Caco-2 (cell line): ENCODE measurements around the gene SLC38A2. TPM values are rescaled to one million over a fixed set of nuclear protein-coding genes. Genes with fewer than 3 reads are reported as not detected.

Experiments used
- BruUV-seq: library from RNA; stranded (reverse); fragments of 400-500 nt; replicated peaks from 2 replicates; lab custom pipeline; 2021; lab: Mats Ljungman, UMichigan
- CTCF ChIA-PET: fragments of 300-600 bp; sonication (Branson Sonifier 250); formaldehyde crosslinking; loops from one replicate; lab custom pipeline; 2022; ENCODE audit warnings: antibody characterized with exemption; lab: Charles Lee
- POLR2A ChIA-PET: fragments of 300-600 bp; sonication (Branson Sonifier 250); formaldehyde crosslinking; loops from one replicate; lab custom pipeline; 2022; ENCODE audit warnings: antibody characterized with exemption; lab: Charles Lee
- DNase-seq, 2 experiments: peaks; one replicate each; pipeline versions ENCODE4 v3.0.0 to v3.0.0-alpha.2; 2020 to 2022
- H3K27me3 ChIP-seq: replicated peaks from 2 replicates; pipeline ENCODE4 v1.6.0; 2011; ENCODE audit warnings: low read length; ENCODE audit not compliant: control insufficient read depth, insufficient read depth
- H3K36me3 ChIP-seq: 2 replicates; pipeline ENCODE4 v1.5.1; 2011; ENCODE audit warnings: low read length; ENCODE audit not compliant: control insufficient read depth, insufficient read depth
- H3K4me1 ChIP-seq: fragments of 250-450 bp; sonication (Bioruptor Pico); 2 replicates; pipeline ENCODE4 v1.5.1; 2020; ENCODE audit warnings: mild to moderate bottlenecking
- H3K4me3 ChIP-seq: 2 replicates; pipeline ENCODE4 v1.5.1; 2011; ENCODE audit warnings: low read depth, mild to moderate bottlenecking, control low read depth, low read length
- H3K9me3 ChIP-seq: fragments of 250-450 bp; sonication (Bioruptor Pico); 2 replicates; pipeline ENCODE4 v1.5.1; 2020; ENCODE audit warnings: mild to moderate bottlenecking, moderate library complexity
- H3K27ac Mint-ChIP-seq: one replicate; pipeline ENCODE4 v1.8.0; 2022; ENCODE audit warnings: mixed read lengths; ENCODE audit not compliant: unreplicated experiment
- H3K27me3 Mint-ChIP-seq: one replicate; pipeline ENCODE4 v1.8.0; 2022; ENCODE audit warnings: mixed read lengths; ENCODE audit not compliant: insufficient read depth, unreplicated experiment
- H3K36me3 Mint-ChIP-seq: one replicate; pipeline ENCODE4 v1.8.0; 2022; ENCODE audit warnings: mild to moderate bottlenecking, mixed read lengths; ENCODE audit not compliant: insufficient read depth, unreplicated experiment
- H3K4me1 Mint-ChIP-seq: one replicate; pipeline ENCODE4 v1.8.0; 2022; ENCODE audit warnings: low read depth, mixed read lengths; ENCODE audit not compliant: unreplicated experiment
- H3K4me3 Mint-ChIP-seq: one replicate; pipeline ENCODE4 v1.8.0; 2022; ENCODE audit warnings: mild to moderate bottlenecking, moderate library complexity, mixed read lengths; ENCODE audit not compliant: unreplicated experiment
- H3K9me3 Mint-ChIP-seq: one replicate; pipeline ENCODE4 v1.8.0; 2022; ENCODE audit warnings: mixed read lengths; ENCODE audit not compliant: unreplicated experiment
- intact Hi-C: fragments of 100-400 bp; cut with micrococcal nuclease; formaldehyde crosslinking; loops from one replicate; pipeline ENCODE4 v1.10.0; 2022; ENCODE audit not compliant: unreplicated experiment
- total RNA-seq: library from RNA; stranded (reverse); gene quantifications from 2 replicates; pipeline ENCODE4 v1.2.3, GENCODE V29; 2022
- TF ChIP-seq, protein P1 (sequence below), 2 experiments: fragments of 200-600 bp in 1 of 2; IDR thresholded peaks; 1 replicate in 1 of 2; 2 replicates in 1 of 2; pipeline versions ENCODE4 v1.5.1 to v1.8.0; 2011 to 2022; ENCODE audit warnings: antibody characterized with exemption in 1 of 2, control low read depth in 1 of 2, inconsistent platforms in 1 of 2, low read depth in 1 of 2, low read length in 1 of 2, mild to moderate bottlenecking in 1 of 2, moderate library complexity in 1 of 2; ENCODE audit not compliant: insufficient read depth in 1 of 2, severe bottlenecking in 1 of 2, unreplicated experiment in 1 of 2

SLC38A2 gene
- total RNA-seq, 1 experiment from 2014 or later: 331 TPM

DNA sequence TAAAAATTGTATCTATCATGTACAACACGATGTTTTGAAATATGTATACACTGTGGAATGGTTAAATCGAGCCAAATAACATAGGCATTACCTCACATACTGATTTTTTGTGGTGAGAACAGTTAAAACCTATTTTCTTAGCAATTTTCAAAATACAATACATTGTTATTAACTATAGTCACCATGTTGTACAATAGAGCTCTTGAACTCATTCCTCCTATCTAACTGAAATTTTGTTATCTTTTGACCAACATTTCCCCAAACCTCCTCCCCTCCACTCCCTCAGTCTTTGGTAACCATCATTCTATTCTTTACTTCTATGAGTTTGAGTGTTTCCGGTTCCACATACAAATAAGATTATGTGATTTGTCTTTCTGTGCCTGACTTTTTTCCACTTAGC lies 6.8 kb upstream of the SLC38A2 start:
- Mint-ChIP-seq H3K4me3 (no peak overlapping the region), H3K4me1 (peaks cover 42% of the 10 kb centered on the region), H3K27me3 (no peaks in the 10 kb centered on the region), H3K36me3 (peaks cover 17% of the 10 kb centered on the region), H3K27ac (no peak overlapping the region), H3K9me3 (no peaks in the 10 kb centered on the region)
- H3K4me1 ChIP-seq: peaks cover 34% of the 10 kb centered on the region
- H3K27me3 ChIP-seq: no peaks in the 10 kb centered on the region
- no peaks in the 10 kb centered on the region for H3K36me3 ChIP-seq
- ChIA-PET CTCF (no interaction called here), POLR2A (no interaction called here)
- TF ChIP-seq, protein P1, sequence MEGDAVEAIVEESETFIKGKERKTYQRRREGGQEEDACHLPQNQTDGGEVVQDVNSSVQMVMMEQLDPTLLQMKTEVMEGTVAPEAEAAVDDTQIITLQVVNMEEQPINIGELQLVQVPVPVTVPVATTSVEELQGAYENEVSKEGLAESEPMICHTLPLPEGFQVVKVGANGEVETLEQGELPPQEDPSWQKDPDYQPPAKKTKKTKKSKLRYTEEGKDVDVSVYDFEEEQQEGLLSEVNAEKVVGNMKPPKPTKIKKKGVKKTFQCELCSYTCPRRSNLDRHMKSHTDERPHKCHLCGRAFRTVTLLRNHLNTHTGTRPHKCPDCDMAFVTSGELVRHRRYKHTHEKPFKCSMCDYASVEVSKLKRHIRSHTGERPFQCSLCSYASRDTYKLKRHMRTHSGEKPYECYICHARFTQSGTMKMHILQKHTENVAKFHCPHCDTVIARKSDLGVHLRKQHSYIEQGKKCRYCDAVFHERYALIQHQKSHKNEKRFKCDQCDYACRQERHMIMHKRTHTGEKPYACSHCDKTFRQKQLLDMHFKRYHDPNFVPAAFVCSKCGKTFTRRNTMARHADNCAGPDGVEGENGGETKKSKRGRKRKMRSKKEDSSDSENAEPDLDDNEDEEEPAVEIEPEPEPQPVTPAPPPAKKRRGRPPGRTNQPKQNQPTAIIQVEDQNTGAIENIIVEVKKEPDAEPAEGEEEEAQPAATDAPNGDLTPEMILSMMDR (IDR thresholded peaks at IDR 0.05; ENCODE audit: insufficient read depth in 1 of 2, low read depth in 1 of 2, low read length in 1 of 2, severe bottlenecking in 1 of 2, unreplicated experiment in 1 of 2): no peak
- intact Hi-C loops: no loop called here
- no TSS peak for BruUV-seq
- no peak overlapping the region for H3K4me3 ChIP-seq
- no peak for DNase-seq
- no peaks in the 10 kb centered on the region for H3K9me3 ChIP-seq

DNA sequence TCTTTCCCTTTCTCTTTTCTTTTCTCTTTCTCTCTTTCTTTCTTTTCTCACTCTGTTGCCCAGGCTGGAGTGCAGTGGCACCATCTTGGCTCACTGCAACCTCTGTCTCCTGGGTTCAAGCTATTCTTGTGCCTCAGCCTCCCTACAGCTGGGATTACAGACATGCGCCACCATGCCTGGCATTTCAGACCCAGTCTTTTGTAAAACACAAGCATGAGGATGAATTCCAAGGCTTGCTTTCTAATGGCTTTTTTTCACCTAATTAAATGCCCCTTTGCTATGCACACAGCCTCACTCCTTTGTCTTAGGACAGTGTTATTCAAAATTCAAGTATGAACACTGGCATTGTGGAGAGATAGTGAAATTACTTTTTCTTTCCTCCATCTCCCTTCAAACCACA lies 6.0 kb upstream of the SLC38A2 start:
- ChIA-PET CTCF (no interaction called here), POLR2A (no interaction called here)
- peaks cover 50% of the 10 kb centered on the region for H3K4me1 Mint-ChIP-seq
- H3K36me3 Mint-ChIP-seq: peaks cover 12% of the 10 kb centered on the region
- no peak overlapping the region for H3K4me3 Mint-ChIP-seq
- intact Hi-C loops: no loop called here
- Histone ChIP-seq H3K27me3 (no peaks in the 10 kb centered on the region), H3K36me3 (no peaks in the 10 kb centered on the region), H3K4me1 (peaks cover 34% of the 10 kb centered on the region), H3K4me3 (no peak overlapping the region), H3K9me3 (no peaks in the 10 kb centered on the region)
- TF ChIP-seq, protein P1 (IDR thresholded peaks at IDR 0.05; ENCODE audit: insufficient read depth in 1 of 2, low read depth in 1 of 2, low read length in 1 of 2, severe bottlenecking in 1 of 2, unreplicated experiment in 1 of 2): no peak
- H3K27me3 Mint-ChIP-seq: no peaks in the 10 kb centered on the region
- BruUV-seq: no TSS peak
- DNase-seq: no peak
- no peak overlapping the region for H3K27ac Mint-ChIP-seq
- H3K9me3 Mint-ChIP-seq: no peaks in the 10 kb centered on the region

GRCh38 chr12:46377678-46378077 lies 5.1 kb upstream of the SLC38A2 start:
- Mint-ChIP-seq H3K4me3 (no peak overlapping the region), H3K27ac (no peak overlapping the region), H3K9me3 (no peaks in the 10 kb centered on the region), H3K36me3 (peaks cover 12% of the 10 kb centered on the region), H3K4me1 (peaks cover 48% of the 10 kb centered on the region), H3K27me3 (no peaks in the 10 kb centered on the region)
- ChIA-PET CTCF (no interaction called here), POLR2A (no interaction called here)
- Histone ChIP-seq H3K9me3 (no peaks in the 10 kb centered on the region), H3K4me1 (peaks cover 34% of the 10 kb centered on the region), H3K36me3 (no peaks in the 10 kb centered on the region), H3K27me3 (no peaks in the 10 kb centered on the region), H3K4me3 (no peak overlapping the region)
- DNase-seq: no peak
- intact Hi-C loops: no loop called here
- no TSS peak for BruUV-seq
- TF ChIP-seq, protein P1 (IDR thresholded peaks at IDR 0.05; ENCODE audit: insufficient read depth in 1 of 2, low read depth in 1 of 2, low read length in 1 of 2, severe bottlenecking in 1 of 2, unreplicated experiment in 1 of 2): no peak
